ENCODE measurements around the gene TUB.

DNA sequence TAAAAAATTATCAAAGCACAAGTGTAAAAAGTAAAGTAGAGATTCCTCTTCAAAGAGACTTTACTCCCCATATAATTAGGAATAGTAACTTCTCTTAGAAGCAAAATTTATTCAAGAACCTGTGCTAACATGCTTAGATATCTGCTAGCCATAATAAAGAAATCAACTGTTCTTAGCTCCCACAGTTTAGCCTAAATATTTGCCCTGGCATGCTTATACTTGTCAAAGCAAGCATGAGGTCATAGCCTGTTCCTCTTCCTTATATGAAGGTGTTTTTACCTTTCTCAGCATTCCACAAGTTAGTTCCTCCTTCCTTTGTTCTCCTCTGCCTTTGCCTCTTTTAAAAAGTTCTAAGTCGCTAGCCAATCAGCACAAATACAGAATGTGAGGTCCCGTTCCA, 57.5 kb downstream of the TUB start:
- no peak for TF ChIP-seq POLR2AphosphoS5 (IDR thresholded peaks at IDR 0.05; ENCODE audit: low read depth, low read length)
- TF ChIP-seq FOXP2 (optimal IDR thresholded peaks at IDR 0.05; ENCODE audit: borderline replicate concordance, extremely low read depth, extremely low read length, insufficient read depth) = no peak
- no peak for TF ChIP-seq SIN3A (IDR thresholded peaks at IDR 0.05; ENCODE audit: borderline replicate concordance, insufficient read depth, low read length)
- TF ChIP-seq TAF1 (IDR thresholded peaks at IDR 0.05; ENCODE audit: borderline replicate concordance, insufficient read depth, low read length) = no peak
- TF ChIP-seq, protein P1, sequence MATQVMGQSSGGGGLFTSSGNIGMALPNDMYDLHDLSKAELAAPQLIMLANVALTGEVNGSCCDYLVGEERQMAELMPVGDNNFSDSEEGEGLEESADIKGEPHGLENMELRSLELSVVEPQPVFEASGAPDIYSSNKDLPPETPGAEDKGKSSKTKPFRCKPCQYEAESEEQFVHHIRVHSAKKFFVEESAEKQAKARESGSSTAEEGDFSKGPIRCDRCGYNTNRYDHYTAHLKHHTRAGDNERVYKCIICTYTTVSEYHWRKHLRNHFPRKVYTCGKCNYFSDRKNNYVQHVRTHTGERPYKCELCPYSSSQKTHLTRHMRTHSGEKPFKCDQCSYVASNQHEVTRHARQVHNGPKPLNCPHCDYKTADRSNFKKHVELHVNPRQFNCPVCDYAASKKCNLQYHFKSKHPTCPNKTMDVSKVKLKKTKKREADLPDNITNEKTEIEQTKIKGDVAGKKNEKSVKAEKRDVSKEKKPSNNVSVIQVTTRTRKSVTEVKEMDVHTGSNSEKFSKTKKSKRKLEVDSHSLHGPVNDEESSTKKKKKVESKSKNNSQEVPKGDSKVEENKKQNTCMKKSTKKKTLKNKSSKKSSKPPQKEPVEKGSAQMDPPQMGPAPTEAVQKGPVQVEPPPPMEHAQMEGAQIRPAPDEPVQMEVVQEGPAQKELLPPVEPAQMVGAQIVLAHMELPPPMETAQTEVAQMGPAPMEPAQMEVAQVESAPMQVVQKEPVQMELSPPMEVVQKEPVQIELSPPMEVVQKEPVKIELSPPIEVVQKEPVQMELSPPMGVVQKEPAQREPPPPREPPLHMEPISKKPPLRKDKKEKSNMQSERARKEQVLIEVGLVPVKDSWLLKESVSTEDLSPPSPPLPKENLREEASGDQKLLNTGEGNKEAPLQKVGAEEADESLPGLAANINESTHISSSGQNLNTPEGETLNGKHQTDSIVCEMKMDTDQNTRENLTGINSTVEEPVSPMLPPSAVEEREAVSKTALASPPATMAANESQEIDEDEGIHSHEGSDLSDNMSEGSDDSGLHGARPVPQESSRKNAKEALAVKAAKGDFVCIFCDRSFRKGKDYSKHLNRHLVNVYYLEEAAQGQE (IDR thresholded peaks at IDR 0.05; ENCODE audit: insufficient read depth in 1 of 2, low read depth in 2 of 2, low read length in 2 of 2) = no peak

Measured in PFSK-1 (cell line).